ENCODE measurements around the gene LINC00237. TPM values are rescaled to one million over a fixed set of nuclear protein-coding genes. Genes with fewer than 3 reads are reported as not detected.

The LINC00237 gene
- total RNA-seq, 8 experiments from 2014 or later: 0.16 to 1.5 (median 0.47) TPM; not detected in 3

GRCh38 chr20:21118138-21118537 lies 12.0 kb upstream of the LINC00237 start:
- Histone ChIP-seq H3K4me1 (replicated peaks in 1 of 2) (no peaks in the 10 kb centered on the region), H3K4me3 (no peak overlapping the region), H3K27ac (no peak overlapping the region)
- in situ Hi-C loops (cut with MboI; ENCODE audit: low pct_unique_long_range_greater_than_20kb in 2 of 9, low sequenced_read_pairs in 9 of 9, unreplicated experiment in 9 of 9): loop anchor here in 2 of 9 experiments (25.0 kb wide), 1 partner anchor 256 kb away; no protein-coding TSS in a partner anchor
- WGBS, 10 experiments: 18 to 87% (median 57%) methylated on average over 1 to 4 of the region's 4 CpGs; no CpG with 5 or more reads in 2 of the 10 experiments
- ATAC-seq (replicated peaks in 6 of 8): no peak

- ATAC-seq (replicated peaks in 6 of 8): no peak
- no peaks in the 10 kb centered on the region for H3K4me1 ChIP-seq (replicated peaks in 1 of 2)
- WGBS, 10 experiments: 17 to 100% (median 67%) methylated on average over 1 to 2 of the region's 4 CpGs; no CpG with 5 or more reads in 2 of the 10 experiments
- no peak overlapping the region for H3K27ac ChIP-seq
- no peak overlapping the region for H3K4me3 ChIP-seq
- in situ Hi-C loops (cut with MboI; ENCODE audit: low pct_unique_long_range_greater_than_20kb in 2 of 9, low sequenced_read_pairs in 9 of 9, unreplicated experiment in 9 of 9): loop anchor here in 2 of 9 experiments (25.0 kb wide), 1 partner anchor 255 kb away; no protein-coding TSS in a partner anchor
These were observed 11.4 kb upstream of the LINC00237 start for GRCh38 chr20:21117521-21117920.

- 28 to 100% (median 86%) methylated on average over 1 to 14 of the region's 15 CpGs for WGBS, 10 experiments
- no peak overlapping the region for H3K27ac ChIP-seq
- H3K4me1 ChIP-seq (replicated peaks in 1 of 2): no peaks in the 10 kb centered on the region
- in situ Hi-C loops (cut with MboI; ENCODE audit: low pct_unique_long_range_greater_than_20kb in 2 of 9, low sequenced_read_pairs in 9 of 9, unreplicated experiment in 9 of 9): loop anchor here in 2 of 9 experiments (25.0 kb wide), 1 partner anchor 252 kb away; no protein-coding TSS in a partner anchor
- ATAC-seq (replicated peaks in 6 of 8): no peak
- no peak overlapping the region for H3K4me3 ChIP-seq
These were observed 8.4 kb upstream of the LINC00237 start for GRCh38 chr20:21114584-21114983.

GRCh38 chr20:21113697-21114096 lies 7.5 kb upstream of the LINC00237 start:
- H3K27ac ChIP-seq: no peak overlapping the region
- 15 to 100% (median 67%) methylated on average over 2 to 4 of the region's 4 CpGs; no CpG with 5 or more reads in 2 of the 10 experiments for WGBS, 10 experiments
- H3K4me1 ChIP-seq (replicated peaks in 1 of 2): no peaks in the 10 kb centered on the region
- no peak overlapping the region for H3K4me3 ChIP-seq
- in situ Hi-C loops (cut with MboI; ENCODE audit: low pct_unique_long_range_greater_than_20kb in 2 of 9, low sequenced_read_pairs in 9 of 9, unreplicated experiment in 9 of 9): loop anchor here in 2 of 9 experiments (25.0 kb wide), 1 partner anchor 251 kb away; no protein-coding TSS in a partner anchor
- ATAC-seq (replicated peaks in 6 of 8): no peak

- Histone ChIP-seq H3K27ac (no peak overlapping the region), H3K4me1 (replicated peaks in 1 of 2) (peaks cover 0 to 3% of the 10 kb centered on the region in 2 donors), H3K4me3 (no peak overlapping the region)
- in situ Hi-C loops (cut with MboI; ENCODE audit: low pct_unique_long_range_greater_than_20kb in 2 of 9, low sequenced_read_pairs in 9 of 9, unreplicated experiment in 9 of 9): loop anchor here in 2 of 9 experiments (25.0 kb wide), 1 partner anchor 249 kb away; no protein-coding TSS in a partner anchor
- WGBS, 10 experiments: 9 to 88% (median 49%) methylated on average over 1 to 2 of the region's 2 CpGs
- ATAC-seq (replicated peaks in 6 of 8): no peak
These were observed 5.3 kb upstream of the LINC00237 start for GRCh38 chr20:21111416-21111815.

- no peak overlapping the region for H3K4me3 ChIP-seq
- no peak overlapping the region for H3K27ac ChIP-seq
- no peak for ATAC-seq (replicated peaks in 6 of 8)
- in situ Hi-C loops (cut with MboI; ENCODE audit: low pct_unique_long_range_greater_than_20kb in 2 of 9, low sequenced_read_pairs in 9 of 9, unreplicated experiment in 9 of 9): loop anchor here in 2 of 9 experiments (25.0 kb wide), 1 partner anchor 249 kb away; no protein-coding TSS in a partner anchor
- 14 to 100% (median 69%) methylated on average over 1 of the region's 1 CpG; no CpG with 5 or more reads in 2 of the 10 experiments for WGBS, 10 experiments
- peaks cover 0 to 5% of the 10 kb centered on the region in 2 donors for H3K4me1 ChIP-seq (replicated peaks in 1 of 2)
These were observed 4.7 kb upstream of the LINC00237 start for GRCh38 chr20:21110811-21111210.

- peak in 2 of 8 experiments; percentile 28 to 34 for ATAC-seq (replicated peaks in 6 of 8)
These were observed 3.0 kb upstream of the LINC00237 start for GRCh38 chr20:21109144-21109543.

GRCh38 chr20:21105429-21106170 lies 558 bp downstream of the LINC00237 start:
- peak in 5 of 8 experiments; percentile 1 to 30 (median 6) for ATAC-seq (replicated peaks in 6 of 8)

More at GRCh38 chr20:21109144-21109543, 3.0 kb upstream of the LINC00237 start:
- in situ Hi-C loops (cut with MboI; ENCODE audit: low pct_unique_long_range_greater_than_20kb in 2 of 9, low sequenced_read_pairs in 9 of 9, unreplicated experiment in 9 of 9): loop anchor here in 2 of 9 experiments (25.0 kb wide), 1 partner anchor 247 kb away; no protein-coding TSS in a partner anchor
- no peak overlapping the region for H3K27ac ChIP-seq
- H3K4me3 ChIP-seq: no peak overlapping the region
- WGBS, 10 experiments: 60 to 100% (median 65%) methylated on average over 1 to 2 of the region's 2 CpGs; no CpG with 5 or more reads in 7 of the 10 experiments
- peaks cover 0 to 7% of the 10 kb centered on the region in 2 donors for H3K4me1 ChIP-seq (replicated peaks in 1 of 2)

GRCh38 chr20:21104921-21105320 lies 1.2 kb downstream of the LINC00237 start:
- Histone ChIP-seq H3K4me3 (peak overlapping the region in 3 of 5 donors; percentile 33 to 43 (median 33)), H3K27ac (no peak overlapping the region), H3K4me1 (replicated peaks in 1 of 2) (peaks cover 6 to 30% of the 10 kb centered on the region in 2 donors)
- no peak for ATAC-seq (replicated peaks in 6 of 8)
- in situ Hi-C loops (cut with MboI; ENCODE audit: low pct_unique_long_range_greater_than_20kb in 2 of 9, low sequenced_read_pairs in 9 of 9, unreplicated experiment in 9 of 9): loop anchor here in 2 of 9 experiments (25.0 kb wide), 1 partner anchor 243 kb away; no protein-coding TSS in a partner anchor
- WGBS, 10 experiments: 4 to 40% (median 15%) methylated on average over 1 to 6 of the region's 16 CpGs; no CpG with 5 or more reads in 5 of the 10 experiments

More at GRCh38 chr20:21105429-21106170, 558 bp downstream of the LINC00237 start:
- in situ Hi-C loops (cut with MboI; ENCODE audit: low pct_unique_long_range_greater_than_20kb in 2 of 9, low sequenced_read_pairs in 9 of 9, unreplicated experiment in 9 of 9): loop anchor here in 2 of 9 experiments (25.0 kb wide), 1 partner anchor 243 kb away; no protein-coding TSS in a partner anchor
- peaks cover 0 to 28% of the 10 kb centered on the region in 2 donors for H3K4me1 ChIP-seq (replicated peaks in 1 of 2)
- WGBS, 10 experiments: 0 to 20% (median 11%) methylated on average over 1 to 7 of the region's 50 CpGs; no CpG with 5 or more reads in 7 of the 10 experiments
- no peak overlapping the region for H3K27ac ChIP-seq
- peak overlapping the region; percentile 2 to 43 (median 33) for H3K4me3 ChIP-seq

GRCh38 chr20:21104466-21104761 lies 1.7 kb downstream of the LINC00237 start:
- Histone ChIP-seq H3K4me3 (peak overlapping the region in 1 of 5 donors; percentile 43), H3K27ac (no peak overlapping the region), H3K4me1 (replicated peaks in 1 of 2) (peaks cover 11 to 35% of the 10 kb centered on the region in 2 donors)
- in situ Hi-C loops (cut with MboI; ENCODE audit: low pct_unique_long_range_greater_than_20kb in 2 of 9, low sequenced_read_pairs in 9 of 9, unreplicated experiment in 9 of 9): loop anchor here in 2 of 9 experiments (25.0 kb wide), 1 partner anchor 242 kb away; no protein-coding TSS in a partner anchor
- 53% methylated on average over 4 of the region's 5 CpGs; no CpG with 5 or more reads in 9 of the 10 experiments for WGBS, 10 experiments
- no peak for ATAC-seq (replicated peaks in 6 of 8)

- no peak overlapping the region for H3K27ac ChIP-seq
- in situ Hi-C loops (cut with MboI; ENCODE audit: low pct_unique_long_range_greater_than_20kb in 2 of 9, low sequenced_read_pairs in 9 of 9, unreplicated experiment in 9 of 9): loop anchor here in 2 of 9 experiments (25.0 kb wide), 1 partner anchor 242 kb away; no protein-coding TSS in a partner anchor
- H3K4me1 ChIP-seq (replicated peaks in 1 of 2): peaks cover 16 to 38% of the 10 kb centered on the region in 2 donors
- 5 to 50% (median 16%) methylated on average over 6 to 26 of the region's 32 CpGs; no CpG with 5 or more reads in 1 of the 10 experiments for WGBS, 10 experiments
- H3K4me3 ChIP-seq: peak overlapping the region in 3 of 5 donors; percentile 25 to 51 (median 45)
- no peak for ATAC-seq (replicated peaks in 6 of 8)
These were observed 2.3 kb downstream of the LINC00237 start for GRCh38 chr20:21103582-21104465.

Measured in motor neuron (in vitro differentiated cells).